Tibial artery (tissue), 4 donors: ENCODE results near the gene MEAK7.

Experiments
- DNase-seq, 2 donors: peaks; one replicate each; pipeline ENCODE4 v3.0.0-alpha.2; 2019
- H3K27ac ChIP-seq, 2 donors: fragments of 200-600 bp; sonication (generic) in 1 of 2; 1 replicate in 1 of 2; 2 replicates in 1 of 2; pipeline ENCODE4 v1.5.1; 2018 to 2019; ENCODE audit warnings: mild to moderate bottlenecking in 1 of 2
- H3K27me3 ChIP-seq, 2 donors: fragments of 200-600 bp; sonication (generic) in 1 of 2; one replicate each; pipeline versions ENCODE4 v1.5.1 to v1.6.0; 2016 to 2019
- H3K36me3 ChIP-seq, 3 donors: fragments of 200-600 bp; sonication (generic) in 2 of 3; one replicate each; pipeline ENCODE4 v1.5.1; 2016 to 2019; ENCODE audit warnings: mild to moderate bottlenecking in 2 of 3
- H3K4me1 ChIP-seq, 4 donors: fragments of 200-600 bp; sonication (generic) in 2 of 4; 1 replicate in 3 of 4; 2 replicates in 1 of 4; pipeline ENCODE4 v1.5.1; 2016 to 2019
- H3K4me3 ChIP-seq, 2 donors: fragments of 200-600 bp; sonication (generic) in 1 of 2; 1 replicate in 1 of 2; 2 replicates in 1 of 2; pipeline ENCODE4 v1.5.1; 2018 to 2019; ENCODE audit warnings: mild to moderate bottlenecking in 2 of 2
- H3K9me3 ChIP-seq, 3 donors: fragments of 200-600 bp; sonication (generic) in 1 of 3; one replicate each; pipeline ENCODE4 v1.5.1; 2016 to 2019
- CTCF ChIP-seq, 2 experiments: fragments of 200-600 bp in 1 of 2; fragments of 450-650 bp in 1 of 2; IDR thresholded peaks; one replicate each; pipeline ENCODE4 v1.5.1; 2017 to 2019; ENCODE audit warnings: antibody characterized with exemption in 2 of 2, mild to moderate bottlenecking in 1 of 2, moderate library complexity in 1 of 2
- intact Hi-C: fragments of 100-400 bp; cut with DNase I; formaldehyde crosslinking; loops from one replicate; pipeline ENCODE4 v1.15.0; 2023; ENCODE audit warnings: low total_unique reads

MEAK7 gene

GRCh38 chr16:84502075-84502474, 2.4 kb downstream of the MEAK7 start:
- peaks cover 0 to 38% (median 21%) of the 10 kb centered on the region in 4 donors for H3K4me1 ChIP-seq
- TF ChIP-seq CTCF (IDR thresholded peaks at IDR 0.05), result no peak
- intact Hi-C loops, result no loop called here
- no peaks in the 10 kb centered on the region for H3K9me3 ChIP-seq
- H3K27me3 ChIP-seq, result no peaks in the 10 kb centered on the region
- no peak overlapping the region for H3K27ac ChIP-seq
- H3K4me3 ChIP-seq, result no peak overlapping the region
- peaks cover 13 to 28% (median 14%) of the 10 kb centered on the region in 3 donors for H3K36me3 ChIP-seq
- DNase-seq, result peak in 1 of 2 donors; percentile 41

GRCh38 chr16:84501077-84501735, 3.3 kb downstream of the MEAK7 start:
- Histone ChIP-seq H3K27me3 (no peaks in the 10 kb centered on the region), H3K4me1 (peaks cover 0 to 34% (median 21%) of the 10 kb centered on the region in 4 donors), H3K36me3 (peaks cover 20 to 37% (median 23%) of the 10 kb centered on the region in 3 donors), H3K4me3 (no peak overlapping the region), H3K9me3 (no peaks in the 10 kb centered on the region), H3K27ac (no peak overlapping the region)
- no peak for TF ChIP-seq CTCF (IDR thresholded peaks at IDR 0.05)
- intact Hi-C loops, result no loop called here
- peak in 1 of 2 donors; percentile 61 for DNase-seq

GRCh38 chr16:84500531-84500930, 3.9 kb downstream of the MEAK7 start:
- H3K4me1 ChIP-seq, result peaks cover 0 to 29% (median 17%) of the 10 kb centered on the region in 4 donors
- H3K36me3 ChIP-seq, result peaks cover 26 to 43% (median 30%) of the 10 kb centered on the region in 3 donors
- DNase-seq, result peak in 1 of 2 donors; percentile 52
- no peaks in the 10 kb centered on the region for H3K9me3 ChIP-seq
- no peak overlapping the region for H3K27ac ChIP-seq
- no peak overlapping the region for H3K4me3 ChIP-seq
- no peaks in the 10 kb centered on the region for H3K27me3 ChIP-seq
- no peak for TF ChIP-seq CTCF (IDR thresholded peaks at IDR 0.05)
- intact Hi-C loops, result no loop called here

GRCh38 chr16:84499638-84500037, 4.8 kb downstream of the MEAK7 start:
- no peaks in the 10 kb centered on the region for H3K27me3 ChIP-seq
- intact Hi-C loops, result no loop called here
- DNase-seq, result peak in 1 of 2 donors; percentile 39
- H3K36me3 ChIP-seq, result peaks cover 35 to 52% (median 39%) of the 10 kb centered on the region in 3 donors
- peaks cover 0 to 21% (median 10%) of the 10 kb centered on the region in 4 donors for H3K4me1 ChIP-seq
- H3K9me3 ChIP-seq, result no peaks in the 10 kb centered on the region
- H3K4me3 ChIP-seq, result no peak overlapping the region
- no peak for TF ChIP-seq CTCF (IDR thresholded peaks at IDR 0.05)
- no peak overlapping the region for H3K27ac ChIP-seq

GRCh38 chr16:84498859-84499620, 5.4 kb downstream of the MEAK7 start:
- TF ChIP-seq CTCF (IDR thresholded peaks at IDR 0.05), result no peak
- peaks cover 41 to 58% (median 44%) of the 10 kb centered on the region in 3 donors for H3K36me3 ChIP-seq
- peaks cover 0 to 19% (median 9%) of the 10 kb centered on the region in 4 donors for H3K4me1 ChIP-seq
- H3K4me3 ChIP-seq, result no peak overlapping the region
- H3K9me3 ChIP-seq, result no peaks in the 10 kb centered on the region
- H3K27me3 ChIP-seq, result no peaks in the 10 kb centered on the region
- no peak overlapping the region for H3K27ac ChIP-seq
- DNase-seq, result peak in 1 of 2 donors; percentile 35
- intact Hi-C loops, result no loop called here
